Measurements from ENCODE around the gene OR6Q1. TPM values are rescaled to one million over a fixed set of nuclear protein-coding genes. Genes with fewer than 3 reads are reported as not detected.

OR6Q1 gene
- total RNA-seq, 4 donors from 2014 or later = not detected

DNA sequence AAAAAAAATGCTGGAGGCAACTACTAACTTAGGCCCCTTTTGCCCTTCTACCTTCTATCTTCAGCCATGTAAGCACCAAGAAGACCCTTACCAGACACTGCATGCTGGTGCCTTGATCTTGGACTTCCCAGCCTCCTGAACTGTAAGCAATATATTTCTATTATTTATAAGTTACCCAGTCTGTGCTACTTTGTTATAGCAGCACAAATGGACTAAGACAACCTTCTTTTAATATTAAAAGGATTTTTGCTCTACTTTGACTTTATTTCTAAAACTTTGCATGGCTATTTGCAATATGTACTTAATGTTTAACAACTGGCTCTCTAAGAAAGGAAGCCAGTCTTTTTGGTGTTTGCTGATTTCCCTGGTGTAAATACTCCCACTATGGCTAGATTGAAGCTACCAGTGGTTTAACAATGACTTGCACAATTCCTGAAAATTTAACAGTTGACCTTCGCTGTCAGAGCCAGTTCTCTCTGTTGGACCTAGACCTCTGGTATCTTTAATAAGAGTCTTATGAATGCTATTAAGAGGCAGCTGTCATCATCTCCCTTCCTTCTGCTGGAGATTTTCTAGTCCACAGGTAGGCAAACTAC, 25.2 kb downstream of the OR6Q1 start:
- Histone ChIP-seq H3K27me3 (no peaks in the 10 kb centered on the region), H3K4me3 (no peak overlapping the region), H3K9me3 (no peaks in the 10 kb centered on the region), H3K4me1 (peaks cover 0 to 15% (median 9%) of the 10 kb centered on the region in 4 donors), H3K27ac (no peak overlapping the region), H3K36me3 (no peaks in the 10 kb centered on the region)
- TF ChIP-seq, protein P1, sequence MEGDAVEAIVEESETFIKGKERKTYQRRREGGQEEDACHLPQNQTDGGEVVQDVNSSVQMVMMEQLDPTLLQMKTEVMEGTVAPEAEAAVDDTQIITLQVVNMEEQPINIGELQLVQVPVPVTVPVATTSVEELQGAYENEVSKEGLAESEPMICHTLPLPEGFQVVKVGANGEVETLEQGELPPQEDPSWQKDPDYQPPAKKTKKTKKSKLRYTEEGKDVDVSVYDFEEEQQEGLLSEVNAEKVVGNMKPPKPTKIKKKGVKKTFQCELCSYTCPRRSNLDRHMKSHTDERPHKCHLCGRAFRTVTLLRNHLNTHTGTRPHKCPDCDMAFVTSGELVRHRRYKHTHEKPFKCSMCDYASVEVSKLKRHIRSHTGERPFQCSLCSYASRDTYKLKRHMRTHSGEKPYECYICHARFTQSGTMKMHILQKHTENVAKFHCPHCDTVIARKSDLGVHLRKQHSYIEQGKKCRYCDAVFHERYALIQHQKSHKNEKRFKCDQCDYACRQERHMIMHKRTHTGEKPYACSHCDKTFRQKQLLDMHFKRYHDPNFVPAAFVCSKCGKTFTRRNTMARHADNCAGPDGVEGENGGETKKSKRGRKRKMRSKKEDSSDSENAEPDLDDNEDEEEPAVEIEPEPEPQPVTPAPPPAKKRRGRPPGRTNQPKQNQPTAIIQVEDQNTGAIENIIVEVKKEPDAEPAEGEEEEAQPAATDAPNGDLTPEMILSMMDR (IDR thresholded peaks at IDR 0.05) = no peak
- TF ChIP-seq POLR2A (IDR thresholded peaks at IDR 0.05) = no peak
- TF ChIP-seq EP300 (IDR thresholded peaks at IDR 0.05) = no peak
- 90 to 95% methylated on average over 1 of the region's 1 CpG for WGBS, 2 donors
- DNase-seq (ENCODE audit: low spot score in 2 of 2) = no peak

DNA sequence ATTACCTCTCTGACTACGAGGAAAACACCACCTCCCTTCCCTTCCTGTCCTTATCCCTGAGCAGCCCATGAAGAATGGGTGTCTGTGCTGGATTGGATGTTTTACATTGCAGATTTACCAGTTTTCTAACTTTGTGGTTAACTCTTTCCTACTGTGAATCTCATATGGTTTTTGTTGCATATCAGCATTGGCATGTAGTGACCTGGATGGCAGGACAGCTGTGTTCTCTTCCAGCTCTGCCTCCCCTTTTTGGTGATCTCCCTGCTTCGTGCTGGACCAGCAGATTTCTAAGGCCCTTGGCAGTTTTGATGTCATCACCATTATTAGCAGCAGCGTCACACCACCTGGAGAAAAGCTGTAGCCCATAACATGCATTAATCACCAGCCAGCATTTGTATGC, 26.7 kb downstream of the OR6Q1 start:
- H3K27ac ChIP-seq = peak overlapping the region in 2 of 4 donors; percentile 70 to 75
- peaks cover 0 to 15% (median 9%) of the 10 kb centered on the region in 4 donors for H3K4me1 ChIP-seq
- H3K4me3 ChIP-seq = no peak overlapping the region
- WGBS, 2 donors = 70 to 79% methylated on average over 3 of the region's 3 CpGs
- no peaks in the 10 kb centered on the region for H3K9me3 ChIP-seq
- H3K36me3 ChIP-seq = no peaks in the 10 kb centered on the region
- DNase-seq (ENCODE audit: low spot score in 2 of 2) = no peak
- no peaks in the 10 kb centered on the region for H3K27me3 ChIP-seq
- TF ChIP-seq, protein P1 (IDR thresholded peaks at IDR 0.05) = no peak
- TF ChIP-seq EP300 (IDR thresholded peaks at IDR 0.05) (no peak), POLR2A (IDR thresholded peaks at IDR 0.05) (no peak)

DNA sequence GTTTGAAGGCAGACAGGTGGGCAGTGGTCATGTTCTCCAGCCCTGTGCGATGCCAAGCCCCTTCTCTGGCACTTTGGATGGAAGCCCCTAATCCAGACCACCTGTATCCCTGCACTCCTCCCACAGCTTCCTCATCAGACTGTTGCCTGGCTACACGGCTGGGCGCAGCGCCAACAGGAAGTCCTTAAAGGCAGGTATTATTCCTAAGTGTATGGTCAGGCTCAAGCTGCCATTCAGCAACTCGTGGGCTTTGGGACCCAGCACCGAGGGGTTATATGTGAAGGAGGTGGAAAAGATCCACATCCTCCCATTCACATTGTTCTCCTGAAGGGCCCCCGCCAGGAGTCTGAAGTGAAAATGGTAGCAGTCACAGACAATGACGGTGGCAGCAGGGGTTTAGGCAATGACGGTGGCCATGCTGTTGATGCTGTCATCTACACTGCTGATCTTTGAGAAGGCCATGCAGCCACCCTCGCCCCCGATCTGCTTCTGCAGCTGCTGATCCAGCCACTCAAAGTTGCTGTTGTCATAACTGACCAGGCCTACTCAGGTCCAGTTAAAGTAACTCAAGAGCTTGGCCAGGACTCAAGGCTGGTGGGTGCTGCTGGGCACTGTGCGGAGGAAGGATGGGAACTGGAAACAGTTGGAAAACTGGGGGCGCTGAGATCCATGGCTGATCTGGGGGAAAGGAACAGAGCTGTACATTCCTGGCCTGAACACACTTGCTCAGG, 27.7 kb downstream of the OR6Q1 start:
- Histone ChIP-seq H3K36me3 (no peaks in the 10 kb centered on the region), H3K4me3 (no peak overlapping the region), H3K4me1 (peaks cover 0 to 15% (median 9%) of the 10 kb centered on the region in 4 donors), H3K9me3 (no peaks in the 10 kb centered on the region), H3K27ac (peak overlapping the region in 3 of 4 donors; percentile 51 to 75 (median 70)), H3K27me3 (no peaks in the 10 kb centered on the region)
- no peak for DNase-seq (ENCODE audit: low spot score in 2 of 2)
- TF ChIP-seq, protein P1 (IDR thresholded peaks at IDR 0.05) = no peak
- no peak for TF ChIP-seq POLR2A (IDR thresholded peaks at IDR 0.05)
- WGBS, 2 donors = 49 to 59% methylated on average over 13 of the region's 13 CpGs

DNA sequence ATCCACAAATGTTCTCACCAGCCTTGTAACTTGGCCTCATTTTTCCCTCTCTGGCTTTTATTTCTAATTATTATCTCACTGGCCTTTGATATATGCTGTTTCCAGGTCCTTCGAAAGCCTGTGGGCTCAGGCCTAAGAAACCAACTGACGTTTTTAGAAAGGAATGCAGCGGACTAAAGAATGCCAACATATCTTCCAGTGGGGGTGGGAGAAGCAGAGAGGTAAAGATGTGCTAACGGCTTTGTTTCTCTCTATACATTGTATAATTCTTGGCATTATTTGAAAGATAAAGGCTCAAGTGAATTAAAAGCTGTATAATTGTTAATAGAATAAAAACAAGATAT, 28.2 kb downstream of the OR6Q1 start:
- Histone ChIP-seq H3K9me3 (no peaks in the 10 kb centered on the region), H3K27ac (peak overlapping the region in 3 of 4 donors; percentile 51 to 75 (median 70)), H3K4me3 (no peak overlapping the region), H3K36me3 (no peaks in the 10 kb centered on the region), H3K27me3 (no peaks in the 10 kb centered on the region), H3K4me1 (peaks cover 0 to 15% (median 9%) of the 10 kb centered on the region in 4 donors)
- TF ChIP-seq, protein P1 (IDR thresholded peaks at IDR 0.05) = no peak
- no peak for TF ChIP-seq EP300 (IDR thresholded peaks at IDR 0.05)
- no peak for TF ChIP-seq POLR2A (IDR thresholded peaks at IDR 0.05)
- no peak for DNase-seq (ENCODE audit: low spot score in 2 of 2)
- 24 to 25% methylated on average over 4 of the region's 4 CpGs for WGBS, 2 donors

DNA sequence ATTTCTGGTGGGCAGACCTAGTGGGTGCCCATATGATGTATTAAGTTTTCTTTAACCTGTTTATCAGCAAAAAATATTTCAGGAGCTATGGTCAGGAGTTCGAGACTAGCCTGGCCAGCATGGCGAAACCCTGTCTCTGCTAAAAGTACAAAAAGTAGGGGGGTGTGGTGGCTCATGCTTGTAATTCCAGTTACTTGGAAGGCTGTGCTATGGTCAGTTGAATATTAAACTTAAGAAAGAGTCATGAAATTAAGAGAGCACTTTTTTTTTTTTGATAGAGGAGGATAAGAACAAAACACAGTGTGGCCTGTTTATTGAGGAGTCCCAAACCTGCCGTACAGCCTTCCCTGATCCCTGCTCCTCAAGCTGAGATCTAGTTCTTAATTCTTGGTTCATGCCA, 29.8 kb downstream of the OR6Q1 start:
- no peak for DNase-seq (ENCODE audit: low spot score in 2 of 2)
- Histone ChIP-seq H3K36me3 (no peaks in the 10 kb centered on the region), H3K4me3 (no peak overlapping the region), H3K9me3 (no peaks in the 10 kb centered on the region), H3K27ac (peak overlapping the region in 1 of 4 donors; percentile 43), H3K4me1 (peaks cover 0 to 15% (median 9%) of the 10 kb centered on the region in 4 donors), H3K27me3 (no peaks in the 10 kb centered on the region)
- no peak for TF ChIP-seq EP300 (IDR thresholded peaks at IDR 0.05)
- TF ChIP-seq, protein P1 (IDR thresholded peaks at IDR 0.05) = no peak
- TF ChIP-seq POLR2A (IDR thresholded peaks at IDR 0.05) = no peak
- WGBS, 2 donors = 80 to 85% methylated on average over 3 of the region's 3 CpGs
